Lung (tissue), 12 donors: ENCODE measurements around the gene LIMA1. TPM values are rescaled to one million over a fixed set of nuclear protein-coding genes. Genes with fewer than 3 reads are reported as not detected.
A peak's percentile ranks its signal among the peaks of the same experiment; 100 is the strongest.
"Not testable (repeated sequence)": the region's sequence is repeated elsewhere in the genome, so short reads cannot be mapped to it uniquely, and the experiment has no call there.

Experiments used
- ATAC-seq: fragments of 200-7000 bp; cut with Tn5 transposase; one replicate; pipeline ENCODE4 v1.9.1; 2020; ENCODE audit warnings: moderate number of reproducible peaks; ENCODE audit not compliant: insufficient read depth, low FRiP score
- DNase-seq, 3 donors: peaks; one replicate each; pipeline ENCODE4 v3.0.0-alpha.2; 2013 to 2017
- H3K27ac ChIP-seq, 2 donors: one replicate each; pipeline ENCODE4 v1.5.1; 2013; ENCODE audit warnings: mild to moderate bottlenecking in 2 of 2, moderate library complexity in 2 of 2, control low read depth in 1 of 2, inconsistent platforms in 1 of 2, low read depth in 1 of 2, low read length in 1 of 2
- H3K27me3 ChIP-seq, 3 donors: one replicate each; pipeline ENCODE4 v1.5.1; 2013; ENCODE audit warnings: low read length in 2 of 3; ENCODE audit not compliant: control insufficient read depth in 3 of 3, insufficient read depth in 3 of 3
- H3K36me3 ChIP-seq, 4 donors: one replicate each; pipeline ENCODE4 v1.5.1; 2013; ENCODE audit warnings: low read length in 4 of 4, mild to moderate bottlenecking in 1 of 4, moderate library complexity in 1 of 4; ENCODE audit not compliant: control insufficient read depth in 4 of 4, insufficient read depth in 4 of 4
- H3K4me1 ChIP-seq, 5 donors: one replicate each; pipeline ENCODE4 v1.5.1; 2013; ENCODE audit warnings: low read length in 5 of 5, mild to moderate bottlenecking in 2 of 5, moderate library complexity in 1 of 5; ENCODE audit not compliant: control insufficient read depth in 5 of 5, insufficient read depth in 5 of 5
- H3K4me3 ChIP-seq: one replicate; pipeline ENCODE4 v1.5.1; 2013; ENCODE audit warnings: mild to moderate bottlenecking, control low read depth, moderate library complexity
- H3K9ac ChIP-seq, 2 donors: one replicate each; pipeline ENCODE4 v1.5.1; 2013; ENCODE audit warnings: low read length in 2 of 2, control low read depth in 1 of 2; ENCODE audit not compliant: insufficient read depth in 1 of 2
- H3K9me3 ChIP-seq, 4 donors: one replicate each; pipeline ENCODE4 v1.5.1; 2013; ENCODE audit warnings: low read length in 3 of 4, mild to moderate bottlenecking in 1 of 4, moderate library complexity in 1 of 4; ENCODE audit not compliant: control insufficient read depth in 4 of 4, insufficient read depth in 3 of 4
- CTCF ChIP-seq: IDR thresholded peaks from 2 replicates; pipeline ENCODE4 v1.5.1; 2012; ENCODE audit warnings: mild to moderate bottlenecking; ENCODE audit errors: control extremely low read depth, extremely low read depth
- whole genome bisulfite sequencing, 2 donors: extraction: QIAGEN DNeasy Blood & Tissue Kit; methylation state at CpG; one replicate each; pipeline ENCODE4 v1.1.7; 2013; 5-methylcytosine and 5-hydroxymethylcytosine counted together
- polyA plus RNA-seq, 2 donors: library from polyadenylated mRNA; stranded (reverse); fragments of 200-250 nt; gene quantifications; one replicate each; pipeline ENCODE4 v1.2.1, GENCODE V29; 2013
- total RNA-seq, 2 donors: library from RNA; depleted of rRNA in 1 of 2; stranded (reverse); fragments of >200 nt in 1 of 2; gene quantifications; one replicate each; pipeline ENCODE4 v1.2.1, GENCODE V29; 2014 to 2021
- donor health status: control.
- donor health status: control.
- donor health status: Bipolar disorder and iron deficiency.
- donor health status: healthy.
- donor health status: DM: yes; HTN: yes; CAD: no.

LIMA1 gene
- total and polyA plus RNA-seq, 4 donors = 25.0 to 69.7 (median 45.7) TPM

GRCh38 chr12:50248411-50248810, 34.9 kb downstream of the LIMA1 start:
- no peak for TF ChIP-seq CTCF
- H3K9ac ChIP-seq = no peak overlapping the region
- H3K4me1 ChIP-seq = peaks cover 0 to 3% (median 0%) of the 10 kb centered on the region in 5 donors
- H3K27ac ChIP-seq = no peak overlapping the region
- peaks cover 0 to 6% (median 2%) of the 10 kb centered on the region in 4 donors for H3K36me3 ChIP-seq
- H3K9me3 ChIP-seq = no peaks in the 10 kb centered on the region
- 91 to 92% methylated on average over 4 of the region's 4 CpGs for WGBS, 2 donors
- ATAC-seq (no peak), DNase-seq (no peak)
- H3K4me3 ChIP-seq = no peak overlapping the region
- H3K27me3 ChIP-seq = no peaks in the 10 kb centered on the region

GRCh38 chr12:50247665-50248064, 35.7 kb downstream of the LIMA1 start:
- H3K4me1 ChIP-seq, H3K36me3 ChIP-seq, ATAC-seq: not testable (repeated sequence)

GRCh38 chr12:50246873-50247612, 36.3 kb downstream of the LIMA1 start:
- peaks cover 0 to 6% (median 2%) of the 10 kb centered on the region in 4 donors for H3K36me3 ChIP-seq
- no peak for TF ChIP-seq CTCF
- peak; percentile 42 to 63 (median 49) for DNase-seq
- no peaks in the 10 kb centered on the region for H3K9me3 ChIP-seq
- peaks cover 0 to 9% (median 0%) of the 10 kb centered on the region in 5 donors for H3K4me1 ChIP-seq
- H3K27ac ChIP-seq = peak overlapping the region; percentile 13 to 15
- no peaks in the 10 kb centered on the region for H3K27me3 ChIP-seq
- no peak overlapping the region for H3K4me3 ChIP-seq
- no peak overlapping the region for H3K9ac ChIP-seq
- peak; percentile 81 for ATAC-seq
- 46 to 79% methylated on average over 3 of the region's 3 CpGs for WGBS, 2 donors

More at GRCh38 chr12:50247665-50248064, 35.7 kb downstream of the LIMA1 start:
- not testable (repeated sequence) for H3K4me3 ChIP-seq, DNase-seq, H3K27ac ChIP-seq, H3K9me3 ChIP-seq, H3K9ac ChIP-seq, H3K27me3 ChIP-seq
- WGBS, 2 donors = 85 to 86% methylated on average over 9 of the region's 9 CpGs

- no peak overlapping the region for H3K4me3 ChIP-seq
- no peak for ATAC-seq
- H3K27ac ChIP-seq = peak overlapping the region in 1 of 2 donors; percentile 13
- no peak for DNase-seq
- H3K9me3 ChIP-seq = no peaks in the 10 kb centered on the region
- H3K27me3 ChIP-seq = no peaks in the 10 kb centered on the region
- H3K4me1 ChIP-seq = peaks cover 0 to 12% (median 3%) of the 10 kb centered on the region in 5 donors
- TF ChIP-seq CTCF = no peak
- peaks cover 0 to 6% (median 2%) of the 10 kb centered on the region in 4 donors for H3K36me3 ChIP-seq
- H3K9ac ChIP-seq = no peak overlapping the region
- WGBS, 2 donors = 78 to 80% methylated on average over 7 of the region's 7 CpGs
Measured at GRCh38 chr12:50246197-50246865, 37.0 kb downstream of the LIMA1 start.
